ENCODE data around the gene GPBP1. TPM values are rescaled to one million over a fixed set of nuclear protein-coding genes. Genes with fewer than 3 reads are reported as not detected.
A peak's percentile ranks its signal among the peaks of the same experiment; 100 is the strongest.

GPBP1 gene
- total and polyA plus RNA-seq, 12 donors: 38.7 to 131 (median 81.7) TPM

GRCh38 chr5:57292336-57292735 is 118.5 kb downstream of the GPBP1 start:
- WGBS, 4 donors: 88 to 94% (median 91%) methylated on average over 6 of the region's 6 CpGs
- intact Hi-C loops (cut with DNase I): loop anchor here (10.0 kb wide), 3 partner anchors 142 to 582 kb away; no protein-coding TSS in a partner anchor

GRCh38 chr5:57298295-57298984 is 124.6 kb downstream of the GPBP1 start:
- H3K36me3 ChIP-seq (replicated peaks in 1 of 2): no peaks in the 10 kb centered on the region
- peak; percentile 77 to 94 (median 89) for DNase-seq
- H3K9me3 ChIP-seq (replicated peaks in 1 of 3): no peaks in the 10 kb centered on the region
- WGBS, 4 donors: 16 to 20% (median 17%) methylated on average over 6 of the region's 6 CpGs
- TF ChIP-seq POLR2A (IDR thresholded peaks at IDR 0.05) (no peak), CTCF (IDR thresholded peaks at IDR 0.05) (peak; percentile 67 to 90 (median 75))
- no peak overlapping the region for H3K27ac ChIP-seq
- peaks cover 0 to 6% of the 10 kb centered on the region in 2 donors for H3K4me1 ChIP-seq (replicated peaks in 1 of 2)
- no peaks in the 10 kb centered on the region for H3K27me3 ChIP-seq
- intact Hi-C loops (cut with DNase I): loop anchor here (5.0 to 10.0 kb wide), 4 partner anchors 136 to 1164 kb away; partner anchors contain the start of gene PLK2 (in 2 of the 2)
- peak overlapping the region in 1 of 4 donors; percentile 12 for H3K4me3 ChIP-seq

More at GRCh38 chr5:57292336-57292735, 118.5 kb downstream of the GPBP1 start:
- no peak for TF ChIP-seq CTCF (IDR thresholded peaks at IDR 0.05)
- no peak for TF ChIP-seq POLR2A (IDR thresholded peaks at IDR 0.05)
- no peaks in the 10 kb centered on the region for H3K9me3 ChIP-seq (replicated peaks in 1 of 3)
- H3K4me1 ChIP-seq (replicated peaks in 1 of 2): no peaks in the 10 kb centered on the region
- H3K27ac ChIP-seq: no peak overlapping the region
- no peak overlapping the region for H3K4me3 ChIP-seq
- no peak for DNase-seq
- H3K36me3 ChIP-seq (replicated peaks in 1 of 2): no peaks in the 10 kb centered on the region
- H3K27me3 ChIP-seq: no peaks in the 10 kb centered on the region

GRCh38 chr5:57298985-57299491 is 125.2 kb downstream of the GPBP1 start:
- intact Hi-C loops (cut with DNase I): loop anchor here (5.0 to 10.0 kb wide), 4 partner anchors 136 to 1163 kb away; partner anchors contain the start of gene PLK2 (in 2 of the 2)
- no peak overlapping the region for H3K27ac ChIP-seq
- peaks cover 0 to 6% of the 10 kb centered on the region in 2 donors for H3K4me1 ChIP-seq (replicated peaks in 1 of 2)
- DNase-seq: peak in 6 of 7 donors; percentile 27 to 69 (median 38)
- peak overlapping the region in 1 of 4 donors; percentile 12 for H3K4me3 ChIP-seq
- 26 to 33% (median 30%) methylated on average over 15 of the region's 15 CpGs for WGBS, 4 donors
- TF ChIP-seq POLR2A (IDR thresholded peaks at IDR 0.05): no peak
- peak; percentile 47 to 86 (median 76) for TF ChIP-seq CTCF (IDR thresholded peaks at IDR 0.05)
- H3K27me3 ChIP-seq: no peaks in the 10 kb centered on the region
- no peaks in the 10 kb centered on the region for H3K9me3 ChIP-seq (replicated peaks in 1 of 3)
- no peaks in the 10 kb centered on the region for H3K36me3 ChIP-seq (replicated peaks in 1 of 2)

GRCh38 chr5:57299986-57300385 is 126.1 kb downstream of the GPBP1 start:
- Histone ChIP-seq H3K4me3 (no peak overlapping the region), H3K27ac (no peak overlapping the region), H3K27me3 (no peaks in the 10 kb centered on the region), H3K4me1 (replicated peaks in 1 of 2) (peaks cover 0 to 6% of the 10 kb centered on the region in 2 donors), H3K9me3 (replicated peaks in 1 of 3) (no peaks in the 10 kb centered on the region), H3K36me3 (replicated peaks in 1 of 2) (no peaks in the 10 kb centered on the region)
- DNase-seq: peak in 4 of 7 donors; percentile 16 to 55 (median 24)
- TF ChIP-seq CTCF (IDR thresholded peaks at IDR 0.05): no peak
- no peak for TF ChIP-seq POLR2A (IDR thresholded peaks at IDR 0.05)
- 68 to 80% (median 70%) methylated on average over 3 of the region's 3 CpGs for WGBS, 4 donors
- intact Hi-C loops (cut with DNase I): loop anchor here (5.0 to 10.0 kb wide), 6 partner anchors 132 to 1162 kb away; partner anchors contain the start of gene PLK2 (in 2 of the 2)

All from adrenal gland (tissue), 12 donors.